NOMO-1 (cell line): ENCODE results near the gene DZIP3.
"Not testable (repeated sequence)": the region's sequence is repeated elsewhere in the genome, so short reads cannot be mapped to it uniquely, and the experiment has no call there.

Experiments used
- DNase-seq, 2 experiments: peaks; one replicate each; lab custom pipeline; 2025; ENCODE audit not compliant: unreplicated experiment in 2 of 2; lab: John Stamatoyannopoulos, UW

DZIP3 gene

DNA sequence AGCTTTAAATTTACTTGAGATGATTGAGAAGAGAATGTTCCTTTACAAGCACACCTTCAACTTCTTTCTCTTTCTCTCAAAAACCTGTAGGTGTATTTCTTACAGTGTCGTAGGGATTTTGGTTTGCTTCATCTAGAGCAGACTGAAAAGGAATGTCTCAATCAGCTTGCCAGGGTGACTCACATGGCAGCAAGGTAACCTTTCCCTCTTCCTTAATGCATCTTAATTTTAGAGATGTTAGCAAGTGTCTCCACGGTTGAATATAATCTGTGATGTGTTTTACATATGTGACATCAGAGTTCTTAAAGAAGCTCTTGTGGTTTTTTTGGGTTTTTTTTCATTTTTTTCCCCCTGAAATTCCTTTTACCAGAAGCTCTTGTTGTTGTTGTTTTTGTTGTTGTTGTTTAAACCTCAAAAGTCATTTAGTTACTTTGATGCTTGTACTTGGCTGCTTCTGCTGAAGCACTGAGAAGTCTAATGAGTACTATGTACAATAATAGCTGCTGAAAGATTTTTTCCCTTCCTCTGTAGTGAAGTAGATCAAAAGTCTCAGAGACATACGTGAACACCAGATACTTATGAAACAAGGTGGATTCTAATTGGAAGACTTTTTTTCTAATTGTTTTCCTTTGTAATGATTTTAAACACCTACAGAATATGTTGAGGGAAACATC lies 84.6 kb downstream of the DZIP3 start:
- no peak for DNase-seq

DNA sequence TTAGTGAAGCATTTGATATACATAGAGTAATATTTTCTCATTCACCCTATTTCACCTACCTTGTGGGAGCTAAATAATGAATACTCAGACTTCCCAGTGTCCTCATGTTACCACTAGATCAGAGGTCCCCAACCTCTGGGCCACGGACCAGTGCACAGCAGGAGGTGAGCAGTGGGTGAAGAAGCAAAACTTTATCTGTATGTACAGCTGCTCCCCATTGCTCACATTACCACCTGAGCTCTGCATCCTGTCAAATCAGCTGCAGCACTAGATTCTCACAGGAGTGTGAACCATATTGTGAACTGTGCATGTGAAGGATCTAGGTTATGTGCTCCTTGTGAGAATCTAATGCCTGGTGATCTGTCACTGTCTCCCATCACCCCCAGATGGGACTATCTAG lies 88.3 kb downstream of the DZIP3 start:
- DNase-seq: no peak

DNA sequence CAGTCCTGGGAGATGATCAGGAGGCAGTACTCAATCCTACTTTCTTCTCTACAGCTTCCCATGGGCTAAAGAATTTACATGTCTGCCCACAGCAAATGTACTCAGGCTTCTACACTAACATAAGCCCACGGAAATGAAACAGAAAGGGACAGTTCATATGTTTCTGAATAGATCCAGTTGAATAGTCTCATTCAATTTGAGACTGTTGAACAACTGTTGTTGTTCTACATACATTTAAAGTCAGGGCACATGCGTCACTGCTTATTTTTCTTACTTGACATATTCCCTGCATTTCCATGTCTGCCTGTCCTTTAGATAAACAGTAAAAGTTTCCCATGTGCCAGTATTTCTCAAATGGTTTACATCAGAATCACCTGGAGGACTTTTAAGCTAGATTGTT lies 102.8 kb downstream of the DZIP3 start:
- not testable (repeated sequence) for DNase-seq

DNA sequence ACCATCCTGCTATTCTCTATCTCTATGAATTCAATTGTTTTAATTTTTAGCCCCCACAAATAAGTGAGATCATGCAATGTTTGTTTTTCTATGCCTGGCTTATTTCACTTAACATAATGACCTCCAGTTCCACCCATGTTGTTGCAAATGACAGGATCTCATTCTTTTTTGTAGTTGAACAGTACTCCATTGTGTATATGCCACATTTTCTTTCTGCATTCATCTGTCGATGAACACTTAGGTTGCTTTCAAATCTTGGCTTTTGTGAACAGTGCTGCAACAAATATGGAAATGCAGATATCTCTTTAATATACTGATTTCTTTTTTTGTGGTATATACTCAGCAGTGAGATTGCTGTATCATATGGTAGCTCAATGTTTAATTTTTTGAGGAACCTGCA lies 108.9 kb downstream of the DZIP3 start:
- DNase-seq: no peak

DNA sequence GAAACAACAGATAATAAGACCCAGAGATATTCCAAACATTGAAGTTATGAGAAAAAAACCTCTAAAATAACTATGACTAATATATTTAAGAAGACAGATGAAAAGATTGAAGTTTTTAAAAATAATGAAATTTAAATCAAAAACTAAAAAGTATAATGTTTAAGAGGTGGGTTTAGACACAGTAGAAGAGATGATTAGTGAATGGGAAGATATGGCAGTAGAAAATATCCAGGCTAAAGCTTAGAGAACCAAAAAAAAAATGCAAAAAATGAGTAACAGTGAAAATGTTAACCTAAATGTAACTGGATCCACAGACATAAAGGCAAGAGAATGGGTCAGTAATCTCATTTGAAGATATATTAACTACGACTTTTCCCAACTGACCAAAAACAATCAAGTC lies 115.5 kb downstream of the DZIP3 start:
- no peak for DNase-seq

DNA sequence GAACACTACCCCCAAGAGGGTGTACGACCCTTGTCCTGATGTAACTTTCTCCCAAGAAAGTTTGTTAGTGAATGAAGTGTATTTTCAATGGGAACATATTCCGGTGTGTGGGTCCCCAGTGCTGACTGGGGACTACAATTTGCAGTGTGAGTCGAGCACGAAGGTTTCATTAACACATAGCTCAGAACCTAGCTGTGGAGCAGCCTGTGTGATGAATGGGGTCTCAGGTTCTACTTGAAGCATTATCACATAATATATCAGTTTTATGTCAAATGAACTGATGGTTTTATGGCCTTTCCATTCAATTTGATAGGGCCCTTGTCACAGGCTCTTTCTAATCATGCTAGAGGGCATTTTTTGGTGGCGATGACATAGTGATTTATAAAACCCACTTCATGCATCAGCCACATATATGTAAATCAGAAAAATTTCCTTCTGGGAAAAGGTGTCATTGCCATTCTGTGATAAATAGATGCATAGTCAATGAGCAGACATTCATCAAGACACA lies 123.5 kb downstream of the DZIP3 start:
- no peak for DNase-seq

DNA sequence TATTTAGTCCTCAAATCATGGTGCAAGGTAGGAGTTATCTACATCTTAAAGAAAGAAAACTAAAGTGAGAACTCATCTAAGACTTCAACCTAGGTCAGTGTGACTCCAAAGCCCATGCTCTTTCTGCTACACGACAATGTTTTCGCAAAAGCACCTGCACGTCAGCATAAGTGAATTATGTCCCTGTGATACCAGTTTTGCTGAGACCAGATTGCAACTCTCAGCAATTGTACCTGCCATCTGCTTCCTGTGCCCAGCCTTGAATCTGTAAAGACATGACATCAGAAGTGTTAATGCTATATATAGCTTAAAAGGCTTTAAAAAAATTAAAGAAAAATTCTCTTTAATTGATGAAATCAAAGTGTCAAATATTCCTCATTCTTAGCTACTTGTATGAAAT lies 124.3 kb downstream of the DZIP3 start:
- DNase-seq: no peak

DNA sequence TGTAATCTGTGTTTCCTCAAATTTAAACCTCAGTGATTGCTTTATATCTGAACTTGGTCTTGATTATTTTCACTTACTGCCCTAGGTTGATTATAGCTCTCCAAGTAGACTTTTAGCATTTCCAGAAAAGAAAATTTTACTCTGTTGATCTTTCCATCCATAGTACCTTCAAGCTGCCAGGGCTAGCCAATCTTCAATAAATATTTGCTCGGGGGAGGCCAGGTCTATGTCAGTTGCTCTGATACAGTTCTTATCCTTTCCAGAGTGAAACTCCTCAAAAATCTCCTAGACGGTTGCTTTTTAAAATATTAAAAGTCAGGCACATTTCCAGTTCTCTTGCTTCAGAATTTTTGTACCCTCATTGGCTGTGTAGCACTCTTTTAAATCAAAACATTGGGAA lies 128.9 kb downstream of the DZIP3 start:
- no peak for DNase-seq

DNA sequence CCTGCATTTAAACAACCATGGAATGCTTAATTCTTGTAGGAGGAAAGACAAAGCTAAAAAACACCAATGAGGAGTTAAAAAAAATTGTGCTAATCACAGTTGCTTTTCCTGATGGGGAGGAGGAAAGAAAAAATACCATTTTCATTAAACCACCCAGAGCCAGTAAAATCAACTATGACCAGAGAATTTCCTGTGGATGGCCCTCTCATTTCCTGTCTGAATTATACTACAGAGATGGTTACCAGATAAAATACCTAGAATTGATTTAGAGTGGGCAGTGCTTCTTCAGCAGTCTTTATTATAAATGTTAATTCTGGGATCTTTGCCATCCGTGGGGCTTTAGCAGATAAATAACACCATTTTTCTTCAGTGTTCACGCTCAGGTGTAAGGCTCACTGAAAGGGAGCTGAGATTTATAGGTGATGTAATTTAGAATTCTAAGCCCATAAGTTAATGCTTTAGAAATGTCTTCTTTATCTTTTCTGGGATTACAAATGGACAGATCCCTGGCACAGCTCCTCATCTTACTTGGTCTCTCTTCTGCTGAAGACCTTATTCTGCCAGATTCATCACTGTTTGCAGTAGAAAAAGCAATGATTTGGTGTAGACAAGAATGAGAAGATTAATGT lies 129.8 kb downstream of the DZIP3 start:
- no peak for DNase-seq

DNA sequence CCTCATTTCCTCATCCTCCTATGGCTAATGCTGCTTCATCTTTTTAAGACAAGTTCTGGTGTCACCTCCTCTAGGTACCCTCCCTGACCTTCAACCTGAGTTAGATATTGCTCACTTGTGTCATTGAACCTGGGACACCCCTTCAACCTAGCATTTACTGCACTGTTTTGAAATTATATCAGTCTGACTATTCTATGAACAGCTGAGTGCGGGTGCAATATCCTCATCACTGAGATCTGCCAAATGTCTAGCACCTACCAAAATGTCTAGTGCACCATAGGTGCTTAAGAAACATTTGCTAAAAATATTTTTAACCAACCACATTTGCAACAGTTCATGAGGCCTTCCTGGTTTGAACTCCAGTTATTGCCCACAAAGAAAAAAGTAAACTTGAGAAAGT lies 133.2 kb downstream of the DZIP3 start:
- DNase-seq: no peak

DNA sequence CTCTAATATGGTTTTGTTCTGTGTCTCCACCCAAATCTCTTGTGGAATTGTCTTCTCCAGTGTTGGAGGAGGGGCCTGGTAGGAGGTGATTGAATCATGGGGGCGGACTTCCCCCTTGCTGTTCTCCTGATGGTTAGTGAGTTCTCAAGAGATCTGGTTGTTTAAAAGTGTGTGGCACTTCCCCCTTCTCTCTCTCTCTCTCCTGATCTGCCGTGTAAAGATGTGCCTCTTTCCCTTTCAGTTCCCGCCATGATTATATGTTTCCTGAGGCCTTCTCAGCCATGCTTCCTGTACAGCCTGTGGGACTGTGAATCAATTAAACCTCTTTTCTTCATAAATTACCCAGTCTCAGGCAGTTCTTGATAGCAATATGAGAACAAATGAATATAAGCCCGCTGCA lies 134.6 kb downstream of the DZIP3 start:
- DNase-seq: peak in 1 of 2 experiments; percentile 1

DNA sequence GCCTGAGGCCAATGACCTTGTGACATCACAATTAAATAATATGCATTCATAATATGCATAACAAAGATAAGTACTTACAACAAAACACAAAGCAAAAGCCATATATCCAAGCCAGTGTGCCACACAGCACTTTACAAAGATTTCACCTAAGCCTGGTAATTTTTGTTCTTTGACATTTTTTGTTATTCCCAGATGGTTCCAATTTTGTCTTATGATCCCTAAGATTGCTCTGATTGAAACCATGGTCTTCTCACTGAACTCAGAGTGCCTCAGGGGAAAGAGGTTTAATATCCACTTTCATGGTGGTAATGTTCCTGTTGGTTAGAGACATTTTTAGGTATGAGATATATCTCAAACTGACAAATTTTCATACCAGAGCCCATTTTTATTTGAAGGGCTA lies 138.6 kb downstream of the DZIP3 start:
- no peak for DNase-seq

DNA sequence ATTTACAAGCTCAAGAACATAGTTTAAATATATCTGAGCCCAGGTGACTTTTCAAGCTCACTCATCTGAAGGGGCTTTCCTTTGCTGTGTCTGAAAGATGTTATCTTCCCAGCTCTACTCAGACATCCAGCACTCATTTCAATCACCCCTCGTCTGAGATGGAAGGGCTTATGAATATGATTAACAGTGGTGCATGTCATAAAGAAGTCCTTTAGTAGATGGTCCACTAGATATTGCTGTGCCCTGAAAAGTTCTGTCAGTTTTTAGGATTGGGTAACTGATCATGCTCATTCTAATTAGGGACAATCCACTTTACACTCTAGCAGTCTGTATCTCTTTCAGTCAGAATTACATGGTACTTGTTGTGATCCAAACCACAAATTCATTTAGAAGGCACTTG lies 139.4 kb downstream of the DZIP3 start:
- DNase-seq: no peak

DNA sequence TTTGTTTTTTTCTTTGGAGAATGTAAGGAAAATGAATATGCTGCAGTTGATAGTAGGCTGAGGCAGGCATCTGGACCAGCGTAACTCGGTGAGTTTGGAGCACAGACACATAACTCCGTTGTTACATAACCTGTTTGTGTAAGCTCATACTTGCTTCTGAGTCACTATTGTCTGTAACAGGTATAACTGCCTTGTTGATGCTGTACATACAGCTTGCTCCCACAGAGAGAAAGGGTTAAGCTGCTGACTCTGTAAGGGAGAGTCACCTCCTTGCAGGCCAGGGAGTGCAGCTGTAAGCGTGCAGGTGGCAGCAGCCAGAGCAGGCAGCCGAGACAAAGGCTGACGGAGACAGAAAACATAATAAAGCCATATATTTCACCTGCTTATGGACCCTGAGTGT lies 147.3 kb downstream of the DZIP3 start:
- no peak for DNase-seq

DNA sequence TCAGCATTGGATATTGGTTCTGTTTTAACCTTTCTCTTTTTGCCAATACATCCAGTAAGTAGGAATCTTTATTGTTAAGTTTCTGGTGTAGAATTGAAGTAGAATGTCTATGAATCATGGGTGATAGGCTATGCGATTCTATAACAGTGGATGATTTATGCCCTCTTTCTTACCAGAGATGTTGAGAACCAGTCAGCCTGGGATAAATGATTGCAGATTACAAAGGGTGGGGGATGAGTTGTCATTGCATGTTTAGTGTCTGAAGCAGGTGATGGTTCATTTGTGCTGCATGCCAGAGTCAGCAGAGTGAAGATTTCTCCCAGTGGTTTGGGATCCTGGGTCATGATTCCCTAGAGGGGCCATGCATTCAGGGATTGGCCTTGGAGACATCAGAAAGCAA lies 153.4 kb downstream of the DZIP3 start:
- DNase-seq: no peak
